AG09319 (cell line): ENCODE data around the gene GNG11.
"Not testable (repeated sequence)": the region's sequence is repeated elsewhere in the genome, so short reads cannot be mapped to it uniquely, and the experiment has no call there.

Experiments
- DNase-seq: peaks from one replicate; pipeline ENCODE4 v3.0.0-alpha.2; 2010; ENCODE audit warnings: low read depth; ENCODE audit errors: extremely low read depth
- TF ChIP-seq, protein P1 (sequence below): IDR thresholded peaks from 2 replicates; pipeline ENCODE4 v1.5.1; 2011; ENCODE audit warnings: low read depth, mild to moderate bottlenecking, inconsistent platforms, low read length, moderate library complexity

The GNG11 gene

DNA sequence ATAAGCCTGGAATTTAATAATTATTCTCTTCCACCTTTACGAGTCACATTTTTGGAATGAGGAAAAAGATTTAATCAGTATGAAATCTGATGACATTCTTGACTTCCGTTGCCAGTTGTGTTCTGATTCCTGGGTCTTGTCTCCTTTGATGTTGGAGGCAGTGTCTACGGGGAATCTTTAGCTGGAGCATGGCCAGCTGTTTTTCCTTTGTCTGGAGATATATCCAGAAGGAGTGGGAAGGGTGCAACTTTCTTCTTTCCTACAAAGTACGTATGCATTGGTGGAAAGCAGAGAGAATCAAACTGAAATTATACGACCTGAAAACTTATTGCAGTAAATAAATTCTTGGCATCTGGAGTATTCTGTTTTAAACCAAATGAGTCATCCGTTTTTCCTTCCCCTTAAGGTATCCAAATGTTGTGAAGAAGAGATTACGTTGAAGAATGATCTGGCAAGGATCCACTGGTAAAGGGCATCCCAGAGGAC, 6.9 kb upstream of the GNG11 start:
- TF ChIP-seq, protein P1, sequence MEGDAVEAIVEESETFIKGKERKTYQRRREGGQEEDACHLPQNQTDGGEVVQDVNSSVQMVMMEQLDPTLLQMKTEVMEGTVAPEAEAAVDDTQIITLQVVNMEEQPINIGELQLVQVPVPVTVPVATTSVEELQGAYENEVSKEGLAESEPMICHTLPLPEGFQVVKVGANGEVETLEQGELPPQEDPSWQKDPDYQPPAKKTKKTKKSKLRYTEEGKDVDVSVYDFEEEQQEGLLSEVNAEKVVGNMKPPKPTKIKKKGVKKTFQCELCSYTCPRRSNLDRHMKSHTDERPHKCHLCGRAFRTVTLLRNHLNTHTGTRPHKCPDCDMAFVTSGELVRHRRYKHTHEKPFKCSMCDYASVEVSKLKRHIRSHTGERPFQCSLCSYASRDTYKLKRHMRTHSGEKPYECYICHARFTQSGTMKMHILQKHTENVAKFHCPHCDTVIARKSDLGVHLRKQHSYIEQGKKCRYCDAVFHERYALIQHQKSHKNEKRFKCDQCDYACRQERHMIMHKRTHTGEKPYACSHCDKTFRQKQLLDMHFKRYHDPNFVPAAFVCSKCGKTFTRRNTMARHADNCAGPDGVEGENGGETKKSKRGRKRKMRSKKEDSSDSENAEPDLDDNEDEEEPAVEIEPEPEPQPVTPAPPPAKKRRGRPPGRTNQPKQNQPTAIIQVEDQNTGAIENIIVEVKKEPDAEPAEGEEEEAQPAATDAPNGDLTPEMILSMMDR = no peak
- DNase-seq = no peak

DNA sequence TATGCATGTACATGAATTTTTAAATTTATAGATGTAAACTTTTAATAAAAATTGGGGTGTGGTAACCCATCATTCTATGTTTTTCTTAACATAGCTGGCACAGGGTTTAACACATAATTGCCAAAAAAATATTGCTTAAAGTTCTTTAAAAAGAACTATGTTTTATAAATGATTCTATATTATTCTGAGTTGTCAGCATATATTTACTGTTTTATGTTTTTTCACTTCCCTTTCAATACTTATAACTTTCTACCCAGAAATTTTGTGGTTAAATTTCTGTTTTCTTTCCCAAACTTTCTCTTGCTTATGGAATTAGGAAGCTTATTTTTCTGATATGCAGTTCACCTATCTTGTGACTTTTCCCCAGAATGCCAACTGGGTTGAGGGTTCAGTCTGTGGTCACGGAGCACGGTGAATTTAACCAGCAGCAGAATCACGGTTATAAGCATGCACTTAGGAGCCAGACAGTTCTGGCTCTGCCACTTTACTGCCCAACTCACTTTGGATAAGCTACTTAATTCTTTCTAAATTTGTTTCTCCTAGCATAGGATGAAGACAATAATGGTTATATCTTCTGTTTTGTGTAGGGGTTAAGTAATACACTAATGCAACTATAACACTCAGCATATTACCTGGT, 6.2 kb upstream of the GNG11 start:
- not testable (repeated sequence) for DNase-seq

DNA sequence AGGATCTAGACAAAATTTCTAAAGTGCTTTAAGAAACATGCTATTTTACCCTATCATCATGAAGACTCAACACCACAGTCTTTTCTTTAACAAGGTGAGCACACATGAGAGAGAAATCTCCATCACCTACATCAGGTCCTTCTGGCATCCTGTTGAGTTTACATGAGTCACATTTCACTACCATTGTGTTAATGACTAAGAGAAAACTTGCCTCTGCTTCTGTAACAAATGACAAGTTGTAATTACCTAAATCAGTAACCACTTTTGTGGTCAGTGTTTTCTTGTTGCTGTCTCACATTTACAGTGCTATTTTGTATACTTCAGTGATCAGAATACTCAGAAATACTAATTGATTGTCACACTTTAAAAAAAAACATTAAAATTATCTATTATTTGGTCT, 5.6 kb upstream of the GNG11 start:
- DNase-seq = not testable (repeated sequence)

DNA sequence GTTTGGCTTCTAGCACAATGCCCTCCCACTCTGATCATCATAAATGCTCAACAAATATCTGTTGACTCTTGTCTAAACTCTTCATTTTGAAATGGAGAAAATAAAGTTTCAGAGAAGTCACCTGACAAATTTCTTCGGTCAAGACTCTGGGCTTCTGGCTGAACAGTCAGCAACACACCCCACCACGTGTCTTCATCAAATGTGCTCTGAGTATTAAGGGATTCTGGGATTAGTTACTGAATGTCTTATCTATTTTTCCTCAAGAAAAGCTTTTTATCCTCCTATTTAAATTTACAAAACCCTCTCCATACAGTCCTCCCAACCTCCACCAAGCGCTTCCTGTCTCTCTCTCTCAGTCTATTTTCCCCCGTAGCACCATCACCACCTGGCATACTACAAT, 5.2 kb upstream of the GNG11 start:
- DNase-seq = not testable (repeated sequence)

DNA sequence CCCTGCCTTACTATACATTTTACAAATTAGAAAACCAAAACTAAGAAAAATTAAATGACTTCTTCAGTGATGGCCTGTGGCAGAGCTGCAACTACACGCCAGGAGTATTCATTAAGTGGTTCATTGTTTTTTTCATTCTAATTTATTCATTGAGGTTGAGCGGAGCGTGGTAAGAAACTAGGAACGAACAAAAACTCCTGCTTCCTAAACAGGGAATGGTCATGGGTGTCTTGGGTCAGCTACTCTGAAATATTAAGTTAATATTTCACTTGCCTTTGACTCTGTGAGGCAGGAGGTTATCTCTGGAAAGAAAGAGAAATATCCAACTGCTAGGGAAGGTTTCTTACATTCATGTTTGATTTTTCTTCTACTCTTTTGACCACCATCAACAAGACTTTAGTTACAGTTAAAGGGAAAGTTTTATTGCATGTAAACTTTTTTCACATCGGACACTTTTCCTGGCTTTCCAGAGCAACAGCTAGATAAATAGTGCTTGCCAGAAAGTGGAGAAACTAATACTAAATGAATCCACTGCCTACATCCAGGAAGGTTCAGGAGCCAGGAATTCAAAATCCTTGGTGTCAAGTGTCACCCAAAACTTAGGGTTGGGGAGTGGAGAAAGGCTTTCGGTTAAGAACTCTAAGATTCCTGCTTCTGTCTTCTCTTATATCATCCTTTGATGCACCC, 896 bp upstream of the GNG11 start:
- TF ChIP-seq, protein P1 = no peak
- DNase-seq = no peak

DNA sequence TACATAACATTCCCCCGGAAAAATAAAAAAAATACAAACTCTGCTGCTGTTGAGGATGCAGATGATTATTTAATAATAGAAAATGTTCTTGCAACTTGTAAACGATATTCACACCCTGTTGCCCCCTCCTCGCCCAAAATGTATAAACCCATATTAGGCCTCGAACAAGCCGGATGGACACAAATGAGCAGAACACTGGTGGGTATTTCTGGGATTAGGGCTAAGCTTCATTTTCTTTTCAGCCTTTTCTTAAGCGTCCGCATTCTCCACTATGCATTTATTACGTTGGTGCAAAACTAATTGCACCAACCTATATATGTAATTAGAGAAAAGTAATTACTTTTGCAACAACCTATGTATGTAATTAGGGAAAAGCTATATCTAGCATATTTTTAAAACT, 349 bp upstream of the GNG11 start:
- TF ChIP-seq, protein P1 = no peak
- no peak for DNase-seq

DNA sequence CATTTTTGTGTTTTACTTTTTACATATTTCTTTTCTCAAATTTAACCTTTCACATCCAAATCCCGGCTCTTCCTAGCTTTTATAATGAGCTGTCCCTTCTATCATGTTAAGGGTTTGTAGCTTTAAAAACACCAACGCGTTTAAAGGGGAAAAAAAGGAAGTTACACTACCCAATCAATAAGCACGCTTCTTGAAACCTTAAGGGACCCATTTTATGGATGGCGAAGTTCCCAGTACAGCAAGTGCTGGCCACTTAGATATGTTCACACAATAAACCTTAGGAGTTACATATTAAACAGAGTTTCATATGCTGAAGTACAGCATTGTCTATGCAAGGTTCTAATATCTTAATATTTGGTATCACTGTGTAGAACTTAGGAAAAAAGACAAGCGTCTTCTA, 1.8 kb downstream of the GNG11 start:
- TF ChIP-seq, protein P1 = no peak
- no peak for DNase-seq

DNA sequence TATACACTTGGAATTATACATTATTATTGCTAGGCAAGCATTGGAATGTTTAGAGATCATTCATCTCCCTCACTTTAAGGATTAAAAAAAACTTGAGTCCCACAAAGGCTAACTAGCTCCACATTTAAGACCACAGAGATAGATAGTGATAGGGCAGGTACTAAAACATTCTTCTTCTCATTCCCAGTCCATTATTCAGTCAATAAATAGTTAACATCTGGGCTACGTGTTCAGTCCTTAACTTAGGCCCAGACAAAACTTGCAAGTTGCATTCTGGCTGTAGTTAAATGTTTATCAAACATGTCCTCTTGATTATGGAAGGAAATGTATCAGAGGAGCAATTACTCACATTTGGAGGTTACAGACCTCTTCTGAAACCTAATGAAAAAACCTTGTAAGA, 2.4 kb downstream of the GNG11 start:
- DNase-seq = no peak
- TF ChIP-seq, protein P1 = no peak

DNA sequence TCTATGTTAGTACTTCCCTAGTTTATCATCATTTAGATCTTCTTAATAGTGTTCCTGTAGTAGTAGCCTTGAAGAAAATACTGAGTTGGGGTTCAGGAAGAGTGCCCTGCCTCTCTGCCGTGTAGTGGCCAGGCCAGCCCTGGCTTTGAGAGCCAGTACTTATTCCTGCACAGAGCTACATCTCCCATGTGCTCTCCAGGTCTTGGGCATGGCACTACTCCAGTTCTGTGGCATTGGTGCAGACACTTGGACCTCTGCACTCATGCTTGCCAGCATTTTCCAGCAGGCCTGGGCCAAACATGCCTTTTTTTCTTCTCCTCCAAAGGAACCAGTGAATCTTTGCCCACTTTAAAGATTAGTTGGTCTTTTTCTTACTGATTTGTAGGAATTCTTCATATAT, 5.3 kb downstream of the GNG11 start:
- TF ChIP-seq, protein P1 = no peak
- no peak for DNase-seq
